ENCODE data around the gene DEUP1. TPM values are rescaled to one million over a fixed set of nuclear protein-coding genes. Genes with fewer than 3 reads are reported as not detected.

DEUP1 gene
- total RNA-seq, 1 donor: not detected

GRCh38 chr11:93348930-93349329 lies 18.4 kb downstream of the DEUP1 start:
- TF ChIP-seq CTCF (IDR thresholded peaks at IDR 0.05; ENCODE audit: insufficient read depth, low read length): no peak
- DNase-seq (ENCODE audit: low read depth): no peak
- no peak overlapping the region for H3K4me3 ChIP-seq (ENCODE audit: low read depth, low read length)

- no peak for TF ChIP-seq CTCF (IDR thresholded peaks at IDR 0.05; ENCODE audit: insufficient read depth, low read length)
- H3K4me3 ChIP-seq (ENCODE audit: low read depth, low read length): no peak overlapping the region
- no peak for DNase-seq (ENCODE audit: low read depth)
Observed at GRCh38 chr11:93350835-93351234, 20.3 kb downstream of the DEUP1 start.

GRCh38 chr11:93359396-93359795 lies 28.9 kb downstream of the DEUP1 start:
- no peak overlapping the region for H3K4me3 ChIP-seq (ENCODE audit: low read depth, low read length)
- TF ChIP-seq CTCF (IDR thresholded peaks at IDR 0.05; ENCODE audit: insufficient read depth, low read length): no peak
- no peak for DNase-seq (ENCODE audit: low read depth)

GRCh38 chr11:93361435-93361834 lies 30.9 kb downstream of the DEUP1 start:
- TF ChIP-seq CTCF (IDR thresholded peaks at IDR 0.05; ENCODE audit: insufficient read depth, low read length): no peak
- no peak overlapping the region for H3K4me3 ChIP-seq (ENCODE audit: low read depth, low read length)
- no peak for DNase-seq (ENCODE audit: low read depth)

- H3K4me3 ChIP-seq (ENCODE audit: low read depth, low read length): no peak overlapping the region
- no peak for TF ChIP-seq CTCF (IDR thresholded peaks at IDR 0.05; ENCODE audit: insufficient read depth, low read length)
- no peak for DNase-seq (ENCODE audit: low read depth)
Observed at GRCh38 chr11:93368022-93368421, 37.5 kb downstream of the DEUP1 start.

- DNase-seq (ENCODE audit: low read depth): peak; percentile 0
- no peak overlapping the region for H3K4me3 ChIP-seq (ENCODE audit: low read depth, low read length)
- no peak for TF ChIP-seq CTCF (IDR thresholded peaks at IDR 0.05; ENCODE audit: insufficient read depth, low read length)
Observed at GRCh38 chr11:93370260-93370659, 39.7 kb downstream of the DEUP1 start.

GRCh38 chr11:93389737-93390136 lies 59.2 kb downstream of the DEUP1 start:
- no peak for DNase-seq (ENCODE audit: low read depth)
- TF ChIP-seq CTCF (IDR thresholded peaks at IDR 0.05; ENCODE audit: insufficient read depth, low read length): no peak
- H3K4me3 ChIP-seq (ENCODE audit: low read depth, low read length): no peak overlapping the region

All from fibroblast of the aortic adventitia (primary cell).